K562 (cell line): ENCODE results near the gene GPR149. TPM values are rescaled to one million over a fixed set of nuclear protein-coding genes. Genes with fewer than 3 reads are reported as not detected.

ENCODE experiments used
- ATAC-seq: fragments of 200-7000 bp; cut with Tn5 transposase; 3 replicates; pipeline ENCODE4 v1.9.1; 2020; ENCODE audit warnings: moderate library complexity
- BruUV-seq: library from RNA; stranded (reverse); fragments of 400-500 nt; replicated peaks from 2 replicates; lab custom pipeline; 2021; lab: Mats Ljungman, UMichigan
- CTCF ChIA-PET: fragments of 300-600 bp; formaldehyde crosslinking; extraction: SDS; loops from one replicate; lab custom pipeline; 2021; ENCODE audit warnings: low intra/inter-chr PET ratio; lab: Yijun Ruan, JAX
- POLR2A ChIA-PET: fragments of 300-600, 350-650 bp; sonication (Branson Sonifier 250); formaldehyde crosslinking; extraction: SDS; loops from one replicate; lab custom pipeline; 2021; ENCODE audit warnings: antibody characterized with exemption, inconsistent platforms; lab: Yijun Ruan, JAX
- DNase-seq, 4 experiments: peaks; one replicate each; pipeline versions ENCODE4 v3.0.0 to v3.0.0-alpha.2; 2011 to 2018; ENCODE audit warnings: low spot score in 3 of 4, mixed read lengths in 3 of 4; ENCODE audit errors: extremely low read depth in 1 of 4
- FAIRE-seq: peaks from 2 replicates; lab custom pipeline; 2011; peaks lifted over from hg19 to GRCh38; lab: Jason Lieb, UNC
- H2AFZ ChIP-seq: 2 replicates; pipeline ENCODE4 v1.6.0; 2011; ENCODE audit warnings: low read depth, low read length, control low read depth, inconsistent platforms
- H3K27ac ChIP-seq: fragments of 200-600 bp; 3 replicates; pipeline ENCODE4 v1.8.0; 2011; ENCODE audit warnings: low read depth, mild to moderate bottlenecking, control low read depth, inconsistent platforms, low read length, moderate library complexity, mixed read lengths; ENCODE audit errors: extremely low read depth
- H3K27me3 ChIP-seq, 2 experiments: fragments of 300-600 bp in 1 of 2; 2 replicates in 1 of 2; 3 replicates in 1 of 2; pipeline versions ENCODE4 v1.6.0 to v1.8.0; 2011; ENCODE audit warnings: inconsistent platforms in 2 of 2, low read length in 2 of 2, mild to moderate bottlenecking in 1 of 2, mixed read lengths in 1 of 2, moderate library complexity in 1 of 2; ENCODE audit not compliant: control insufficient read depth in 2 of 2, insufficient read depth in 2 of 2
- H3K36me3 ChIP-seq: fragments of 300-600 bp; 3 replicates; pipeline ENCODE4 v1.8.0; 2011; ENCODE audit warnings: mild to moderate bottlenecking, low read length, inconsistent platforms; ENCODE audit not compliant: control insufficient read depth, insufficient read depth
- H3K4me1 ChIP-seq, 2 experiments: fragments of 200-600 bp in 1 of 2; replicated peaks in 1 of 2; 2 replicates in 1 of 2; 3 replicates in 1 of 2; pipeline versions ENCODE4 v1.5.1 to v1.8.0; 2011; ENCODE audit warnings: inconsistent platforms in 2 of 2, low read length in 2 of 2, mild to moderate bottlenecking in 1 of 2, mixed read lengths in 1 of 2, moderate library complexity in 1 of 2; ENCODE audit not compliant: control insufficient read depth in 2 of 2, insufficient read depth in 2 of 2
- H3K4me2 ChIP-seq: 2 replicates; pipeline ENCODE4 v1.6.1; 2011; ENCODE audit warnings: low read length, control low read depth, inconsistent platforms, mixed read lengths; ENCODE audit not compliant: insufficient read depth
- H3K4me3 ChIP-seq: fragments of 200-600 bp; sonication (generic), shearing (Covaris generic); 2 replicates; pipeline ENCODE4 v1.5.1; 2016; ENCODE audit warnings: control low read depth, inconsistent platforms
- H3K79me2 ChIP-seq: fragments of 200-600 bp; 3 replicates; pipeline ENCODE4 v1.8.0; 2011; ENCODE audit warnings: low read length, inconsistent platforms; ENCODE audit not compliant: control insufficient read depth, insufficient read depth
- H3K9ac ChIP-seq, 2 experiments: 2 replicates each; pipeline versions ENCODE4 v1.6.0 to v1.6.1; 2011; ENCODE audit warnings: low read depth in 2 of 2, low read length in 2 of 2, control low read depth in 1 of 2, inconsistent platforms in 1 of 2, mild to moderate bottlenecking in 1 of 2, mixed read lengths in 1 of 2; ENCODE audit not compliant: insufficient read depth in 1 of 2
- H3K9me1 ChIP-seq: one replicate; pipeline ENCODE4 v1.6.0; 2011; ENCODE audit warnings: inconsistent platforms, mild to moderate bottlenecking, low read length, moderate library complexity; ENCODE audit not compliant: control insufficient read depth, insufficient read depth
- H3K9me3 ChIP-seq: replicated peaks from 2 replicates; pipeline ENCODE4 v1.5.1; 2011; ENCODE audit warnings: low read depth, low read length, inconsistent platforms; ENCODE audit not compliant: control insufficient read depth, insufficient read depth
- H4K20me1 ChIP-seq: replicated peaks from 2 replicates; pipeline ENCODE4 v1.6.1; 2011; ENCODE audit warnings: low read length, inconsistent platforms, mixed read lengths; ENCODE audit not compliant: control insufficient read depth, insufficient read depth
- BCOR ChIP-seq: fragments of 450-650 bp; IDR thresholded peaks from 2 replicates; pipeline ENCODE4 v1.6.1; 2016
- HDAC2 ChIP-seq: fragments of 450-650 bp; IDR thresholded peaks from 2 replicates; pipeline ENCODE4 v1.6.1; 2016; ENCODE audit warnings: mild to moderate bottlenecking
- HNRNPH1 ChIP-seq: fragments of 200-400 bp; formaldehyde crosslinking; optimal IDR thresholded peaks from 2 replicates; pipeline ENCODE3; 2017; ENCODE audit warnings: low read depth, mild to moderate bottlenecking, low read length, moderate library complexity
- JUN ChIP-seq, 2 experiments: sonication (generic) in 1 of 2; formaldehyde crosslinking in 1 of 2; IDR thresholded peaks; 2 replicates each; pipeline versions ENCODE4 v1.6.1 to v1.8.0; 2012 to 2022; ENCODE audit warnings: borderline replicate concordance in 2 of 2, mild to moderate bottlenecking in 2 of 2, improper control_type of control experiment in 1 of 2, low read depth in 1 of 2, low read length in 1 of 2, missing genetic modification reagents in 1 of 2
- MCM7 ChIP-seq, 2 experiments: fragments of 450-650 bp; IDR thresholded peaks; 2 replicates each; pipeline ENCODE4 v1.6.1; 2016 to 2018
- POLR2H ChIP-seq: IDR thresholded peaks from 2 replicates; pipeline ENCODE4 v1.6.1; 2016; ENCODE audit warnings: missing genetic modification characterization, low read depth, mild to moderate bottlenecking, control low read depth, missing compliant biosample characterization, moderate library complexity
- PRPF4 ChIP-seq: fragments of 200-400 bp; formaldehyde crosslinking; IDR thresholded peaks from one replicate; pipeline ENCODE4 v1.6.1; 2017; ENCODE audit warnings: low read length, low read depth, mild to moderate bottlenecking; ENCODE audit not compliant: insufficient read depth, poor library complexity, severe bottlenecking
- SMARCA5 ChIP-seq: fragments of 450-650 bp; IDR thresholded peaks from 2 replicates; pipeline ENCODE4 v1.6.1; 2016
- TCF15 ChIP-seq: fragments of 250-450 bp; sonication (Bioruptor Pico); IDR thresholded peaks from 2 replicates; pipeline ENCODE4 v1.8.0; 2022; ENCODE audit warnings: moderate library complexity, mild to moderate bottlenecking, inconsistent platforms
- XRCC5 ChIP-seq: fragments of 200-400 bp; formaldehyde crosslinking; IDR thresholded peaks from 2 replicates; pipeline ENCODE4 v1.6.1; 2017; ENCODE audit warnings: low read depth, mild to moderate bottlenecking, low read length
- ZC3H4 ChIP-seq: sonication (generic); formaldehyde crosslinking; IDR thresholded peaks from 2 replicates; pipeline ENCODE4 v1.9.0; 2021; ENCODE audit warnings: missing genetic modification reagents, borderline replicate concordance
- ZZZ3 ChIP-seq: fragments of 450-650 bp; IDR thresholded peaks from 2 replicates; pipeline ENCODE4 v1.6.1; 2016; ENCODE audit warnings: antibody characterized with exemption, mild to moderate bottlenecking, moderate library complexity
- WGBS: fragments of 100-300 bp; shearing (Covaris generic); methylation state at CpG from one replicate; pipeline ENCODE4 v1.1.6; 2016; ENCODE audit warnings: low coverage, mixed read lengths; ENCODE audit not compliant: insufficient coverage; ENCODE audit errors: missing lambda C conversion rate; 5-methylcytosine and 5-hydroxymethylcytosine counted together
- in situ Hi-C: fragments of 300-500 bp; cut with MboI; formaldehyde crosslinking; loops from 4 replicates; pipeline ENCODE4 v1.15.0; 2018; ENCODE audit warnings: inconsistent platforms, mixed read lengths
- intact Hi-C: fragments of 100-400 bp; cut with micrococcal nuclease; formaldehyde crosslinking; loops from 2 replicates; pipeline ENCODE4 v1.14.2; 2022
- polyA plus RNA-seq, 8 experiments: library from polyadenylated mRNA; depleted of rRNA in 4 of 8; stranded (reverse) in 5 of 8; unstranded in 3 of 8; fragments of >200 nt; fragmentation: Nextera tagmentation in 2 of 8; fragmentation: Illumina TruSeq in 1 of 8; extraction: Ambion mirVana in 2 of 8; extraction: Trizol in 1 of 8; gene quantifications; 2 replicates each; pipeline versions ENCODE4 v1.2.1 to v1.2.3, GENCODE V29; 2011 to 2014; ENCODE audit warnings: inconsistent platforms in 1 of 8, missing spikeins in 1 of 8
- total RNA-seq, 7 experiments: library from RNA; depleted of rRNA in 6 of 7; stranded (reverse); fragments of >200 nt in 6 of 7; fragmentation: Illumina TruSeq in 2 of 7; extraction: Trizol in 2 of 7; gene quantifications; 2 replicates each; pipeline versions ENCODE4 v1.2.1 to v1.2.3, GENCODE V29; 2011 to 2021; ENCODE audit warnings: low replicate concordance in 1 of 7
- TF ChIP-seq, protein P1 (sequence below): fragments of 250-450 bp; sonication (Bioruptor Pico); IDR thresholded peaks from 2 replicates; pipeline ENCODE4 v1.4.0; 2020; ENCODE audit warnings: mild to moderate bottlenecking

The GPR149 gene
- total and polyA plus RNA-seq, 9 of the 15 experiments (the other 6 are each of a cell fraction or from before 2014, with no cell fraction given) = not detected

DNA sequence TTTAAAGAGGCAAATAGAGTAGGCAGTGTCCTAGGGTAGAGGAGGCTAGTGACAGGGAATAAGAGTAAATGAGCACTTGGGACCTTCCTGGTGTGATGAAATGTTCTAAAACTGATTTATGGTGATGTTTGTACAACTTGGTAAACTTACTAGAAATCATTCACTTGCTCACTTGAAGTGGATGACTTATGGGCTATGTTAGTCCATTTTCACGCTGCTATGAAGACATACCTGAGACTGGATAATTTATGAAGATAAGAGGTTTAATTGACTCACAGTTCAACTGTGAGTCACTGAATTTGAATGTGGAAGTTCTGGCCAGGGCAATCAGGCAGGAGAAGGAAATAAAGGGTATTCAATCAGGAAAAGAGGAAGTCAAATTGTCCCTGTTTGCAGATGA, 74.0 kb downstream of the GPR149 start:
- POLR2A ChIA-PET = no interaction called here
- Histone ChIP-seq H3K27me3 (no peaks in the 10 kb centered on the region), H3K9me3 (no peaks in the 10 kb centered on the region), H3K4me2 (no peak overlapping the region), H3K27ac (no peak overlapping the region), H3K4me3 (no peak overlapping the region), H3K9me1 (no peaks in the 10 kb centered on the region), H3K36me3 (no peaks in the 10 kb centered on the region), H3K79me2 (no peaks in the 10 kb centered on the region), H2AFZ (no peak overlapping the region), H4K20me1 (no peaks in the 10 kb centered on the region), H3K9ac (no peak overlapping the region), H3K4me1 (no peaks in the 10 kb centered on the region)
- no peak for ATAC-seq
- no TSS peak for BruUV-seq
- in situ Hi-C loops (no loop called here), intact Hi-C loops (no loop called here)
- WGBS = no CpG with 5 or more reads among the region's 1 CpG
- CTCF ChIA-PET = no interaction called here
- TF ChIP-seq XRCC5 (no peak), ZZZ3 (no peak), TCF15 (no peak), ZC3H4 (CRISPR knock-in tag) (no peak), MCM7 (IDR thresholded peaks at IDR 0.05) (no peak), PRPF4 (no peak), HNRNPH1 (no peak), HDAC2 (no peak), JUN (IDR thresholded peaks at IDR 0.05; ENCODE audit: borderline replicate concordance, low read depth, low read length) (no peak), JUN (CRISPR knock-in tag; IDR thresholded peaks at IDR 0.05; ENCODE audit: borderline replicate concordance) (no peak), BCOR (no peak), SMARCA5 (no peak), POLR2H (tag) (no peak)
- TF ChIP-seq, protein P1, sequence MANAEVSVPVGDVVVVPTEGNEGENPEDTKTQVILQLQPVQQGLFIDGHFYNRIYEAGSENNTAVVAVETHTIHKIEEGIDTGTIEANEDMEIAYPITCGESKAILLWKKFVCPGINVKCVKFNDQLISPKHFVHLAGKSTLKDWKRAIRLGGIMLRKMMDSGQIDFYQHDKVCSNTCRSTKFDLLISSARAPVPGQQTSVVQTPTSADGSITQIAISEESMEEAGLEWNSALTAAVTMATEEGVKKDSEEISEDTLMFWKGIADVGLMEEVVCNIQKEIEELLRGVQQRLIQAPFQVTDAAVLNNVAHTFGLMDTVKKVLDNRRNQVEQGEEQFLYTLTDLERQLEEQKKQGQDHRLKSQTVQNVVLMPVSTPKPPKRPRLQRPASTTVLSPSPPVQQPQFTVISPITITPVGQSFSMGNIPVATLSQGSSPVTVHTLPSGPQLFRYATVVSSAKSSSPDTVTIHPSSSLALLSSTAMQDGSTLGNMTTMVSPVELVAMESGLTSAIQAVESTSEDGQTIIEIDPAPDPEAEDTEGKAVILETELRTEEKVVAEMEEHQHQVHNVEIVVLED = no peak
- FAIRE-seq = no peak
- no peak for DNase-seq
